Measurements from ENCODE around the gene NDOR1.

NDOR1 gene

GRCh38 chr9:137167747-137168572 is 37.5 kb upstream of the NDOR1 start:
- DNase-seq: no peak

- DNase-seq: no peak
Measured at GRCh38 chr9:137168573-137168903, 37.0 kb upstream of the NDOR1 start.

- no peak for DNase-seq
Measured at GRCh38 chr9:137168904-137169856, 36.3 kb upstream of the NDOR1 start.

- no peak for DNase-seq
Measured at GRCh38 chr9:137169896-137170358, 35.6 kb upstream of the NDOR1 start, which contains the start of gene LRRC26. Gene LRRC26 (minus strand): TSS chr9:137170051. CDS start chr9:137169943, 108 bp downstream.

- no peak for DNase-seq
Measured at GRCh38 chr9:137170486-137171148, 34.9 kb upstream of the NDOR1 start.

- no peak for DNase-seq
Measured at GRCh38 chr9:137171149-137171900, 34.2 kb upstream of the NDOR1 start.

GRCh38 chr9:137172901-137173795 is 32.4 kb upstream of the NDOR1 start:
- no peak for DNase-seq

GRCh38 chr9:137173796-137174664 is 31.5 kb upstream of the NDOR1 start:
- DNase-seq: no peak

GRCh38 chr9:137174722-137175293 is 30.7 kb upstream of the NDOR1 start:
- DNase-seq: no peak

GRCh38 chr9:137175345-137175961 is 30.0 kb upstream of the NDOR1 start:
- no peak for DNase-seq

- DNase-seq: no peak
Measured at GRCh38 chr9:137176302-137177182, 29.0 kb upstream of the NDOR1 start.

GRCh38 chr9:137178201-137178938 is 27.1 kb upstream of the NDOR1 start:
- DNase-seq: no peak

- no peak for DNase-seq
Measured at GRCh38 chr9:137178939-137179630, 26.4 kb upstream of the NDOR1 start.

- no peak for DNase-seq
Measured at GRCh38 chr9:137179761-137180160, 25.7 kb upstream of the NDOR1 start.

- no peak for DNase-seq
Measured at GRCh38 chr9:137180491-137180890, 25.0 kb upstream of the NDOR1 start.

- DNase-seq: no peak
Measured at GRCh38 chr9:137181680-137182079, 23.8 kb upstream of the NDOR1 start.

GRCh38 chr9:137182836-137183235 is 22.7 kb upstream of the NDOR1 start:
- no peak for DNase-seq

Measured in right forelimb (tissue), 1 donor.